ENCODE measurements around the gene MYOZ2.

MYOZ2 gene

GRCh38 chr4:119135721-119136121 is at the start of gene MYOZ2:
Gene MYOZ2 (plus strand): TSS chr4:119135832. CDS start chr4:119136526, 694 bp downstream.
- H3K9ac ChIP-seq: no peak within 1 kb of the TSS
- no peaks in the 10 kb centered on the region for H3K79me2 ChIP-seq
- no peaks in the 10 kb centered on the region for H3K36me3 ChIP-seq (ENCODE audit: control insufficient read depth, insufficient read depth, low read length)
- no peak within 1 kb of the TSS for H3K4me2 ChIP-seq (ENCODE audit: low read length)
- no peaks in the 10 kb centered on the region for H3K4me1 ChIP-seq
- H2AFZ ChIP-seq: no peak within 1 kb of the TSS
- no peaks in the 10 kb centered on the region for H3K9me3 ChIP-seq (ENCODE audit: control insufficient read depth, low read length)
- no peak for TF ChIP-seq CTCF (IDR thresholded peaks at IDR 0.05)
- H3K27me3 ChIP-seq (ENCODE audit: control insufficient read depth, insufficient read depth, low read length): no peaks in the 10 kb centered on the region
- no peak within 1 kb of the TSS for H3K4me3 ChIP-seq (ENCODE audit: low read depth, low read length)
- no peak within 1 kb of the TSS for H3K27ac ChIP-seq

- Histone ChIP-seq H3K9me3 (ENCODE audit: control insufficient read depth, low read length) (no peaks in the 10 kb centered on the region), H3K4me1 (no peaks in the 10 kb centered on the region), H3K79me2 (no peaks in the 10 kb centered on the region), H2AFZ (no peak overlapping the region), H3K27me3 (ENCODE audit: control insufficient read depth, insufficient read depth, low read length) (no peaks in the 10 kb centered on the region), H3K4me3 (ENCODE audit: low read depth, low read length) (no peak overlapping the region), H3K27ac (no peak overlapping the region), H3K36me3 (ENCODE audit: control insufficient read depth, insufficient read depth, low read length) (no peaks in the 10 kb centered on the region), H3K4me2 (ENCODE audit: low read length) (no peak overlapping the region), H3K9ac (no peak overlapping the region)
- no peak for TF ChIP-seq CTCF (IDR thresholded peaks at IDR 0.05)
These were observed 48.5 kb upstream of the MYOZ2 start for GRCh38 chr4:119087121-119087520.

GRCh38 chr4:119087656-119088055 is 48.0 kb upstream of the MYOZ2 start:
- no peak overlapping the region for H3K9ac ChIP-seq
- no peaks in the 10 kb centered on the region for H3K27me3 ChIP-seq (ENCODE audit: control insufficient read depth, insufficient read depth, low read length)
- H3K4me1 ChIP-seq: no peaks in the 10 kb centered on the region
- no peaks in the 10 kb centered on the region for H3K36me3 ChIP-seq (ENCODE audit: control insufficient read depth, insufficient read depth, low read length)
- no peak for TF ChIP-seq CTCF (IDR thresholded peaks at IDR 0.05)
- no peak overlapping the region for H3K4me3 ChIP-seq (ENCODE audit: low read depth, low read length)
- no peak overlapping the region for H2AFZ ChIP-seq
- no peak overlapping the region for H3K4me2 ChIP-seq (ENCODE audit: low read length)
- H3K27ac ChIP-seq: no peak overlapping the region
- no peaks in the 10 kb centered on the region for H3K79me2 ChIP-seq
- no peaks in the 10 kb centered on the region for H3K9me3 ChIP-seq (ENCODE audit: control insufficient read depth, low read length)

- Histone ChIP-seq H3K4me2 (ENCODE audit: low read length) (no peak overlapping the region), H2AFZ (no peak overlapping the region), H3K27ac (no peak overlapping the region), H3K9ac (no peak overlapping the region), H3K4me3 (ENCODE audit: low read depth, low read length) (no peak overlapping the region), H3K27me3 (ENCODE audit: control insufficient read depth, insufficient read depth, low read length) (no peaks in the 10 kb centered on the region), H3K4me1 (no peaks in the 10 kb centered on the region), H3K9me3 (ENCODE audit: control insufficient read depth, low read length) (no peaks in the 10 kb centered on the region), H3K36me3 (ENCODE audit: control insufficient read depth, insufficient read depth, low read length) (no peaks in the 10 kb centered on the region), H3K79me2 (no peaks in the 10 kb centered on the region)
- TF ChIP-seq CTCF (IDR thresholded peaks at IDR 0.05): no peak
These were observed 42.4 kb upstream of the MYOZ2 start for GRCh38 chr4:119093042-119093827.

Data from parathyroid adenoma (tissue), 2 donors.